GM10266 (cell line): ENCODE data around the gene IL10RA.

Experiments used
- DNase-seq: peaks from one replicate; pipeline ENCODE4 v3.0.0; 2012; ENCODE audit errors: extremely low spot score
- TF ChIP-seq, protein P1 (sequence below): IDR thresholded peaks from 2 replicates; pipeline ENCODE4 v1.5.1; 2012; ENCODE audit warnings: mild to moderate bottlenecking, low read depth; ENCODE audit not compliant: control insufficient read depth, insufficient read depth; ENCODE audit errors: missing control alignments

Gene IL10RA

DNA sequence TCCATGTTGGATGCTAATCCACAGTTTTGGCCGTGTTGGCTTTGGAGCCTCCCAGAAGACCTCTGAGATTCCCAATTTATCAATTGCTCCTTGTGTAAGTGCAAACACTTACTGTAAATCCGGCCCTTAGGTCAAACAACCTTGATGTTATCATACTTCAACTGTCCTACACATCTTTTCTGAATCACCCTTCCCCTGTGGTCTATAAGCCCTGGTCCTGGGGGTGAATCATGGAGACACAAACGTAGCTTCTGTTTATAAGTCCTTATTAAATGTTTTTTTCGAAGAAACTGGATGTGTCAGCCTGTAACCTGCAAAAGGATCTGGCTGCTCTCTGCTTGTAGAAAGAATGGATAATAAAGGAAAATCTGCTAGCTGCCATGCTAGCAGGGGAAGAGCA, 1.7 kb upstream of the IL10RA start:
- no peak for DNase-seq
- TF ChIP-seq, protein P1, sequence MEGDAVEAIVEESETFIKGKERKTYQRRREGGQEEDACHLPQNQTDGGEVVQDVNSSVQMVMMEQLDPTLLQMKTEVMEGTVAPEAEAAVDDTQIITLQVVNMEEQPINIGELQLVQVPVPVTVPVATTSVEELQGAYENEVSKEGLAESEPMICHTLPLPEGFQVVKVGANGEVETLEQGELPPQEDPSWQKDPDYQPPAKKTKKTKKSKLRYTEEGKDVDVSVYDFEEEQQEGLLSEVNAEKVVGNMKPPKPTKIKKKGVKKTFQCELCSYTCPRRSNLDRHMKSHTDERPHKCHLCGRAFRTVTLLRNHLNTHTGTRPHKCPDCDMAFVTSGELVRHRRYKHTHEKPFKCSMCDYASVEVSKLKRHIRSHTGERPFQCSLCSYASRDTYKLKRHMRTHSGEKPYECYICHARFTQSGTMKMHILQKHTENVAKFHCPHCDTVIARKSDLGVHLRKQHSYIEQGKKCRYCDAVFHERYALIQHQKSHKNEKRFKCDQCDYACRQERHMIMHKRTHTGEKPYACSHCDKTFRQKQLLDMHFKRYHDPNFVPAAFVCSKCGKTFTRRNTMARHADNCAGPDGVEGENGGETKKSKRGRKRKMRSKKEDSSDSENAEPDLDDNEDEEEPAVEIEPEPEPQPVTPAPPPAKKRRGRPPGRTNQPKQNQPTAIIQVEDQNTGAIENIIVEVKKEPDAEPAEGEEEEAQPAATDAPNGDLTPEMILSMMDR: no peak

DNA sequence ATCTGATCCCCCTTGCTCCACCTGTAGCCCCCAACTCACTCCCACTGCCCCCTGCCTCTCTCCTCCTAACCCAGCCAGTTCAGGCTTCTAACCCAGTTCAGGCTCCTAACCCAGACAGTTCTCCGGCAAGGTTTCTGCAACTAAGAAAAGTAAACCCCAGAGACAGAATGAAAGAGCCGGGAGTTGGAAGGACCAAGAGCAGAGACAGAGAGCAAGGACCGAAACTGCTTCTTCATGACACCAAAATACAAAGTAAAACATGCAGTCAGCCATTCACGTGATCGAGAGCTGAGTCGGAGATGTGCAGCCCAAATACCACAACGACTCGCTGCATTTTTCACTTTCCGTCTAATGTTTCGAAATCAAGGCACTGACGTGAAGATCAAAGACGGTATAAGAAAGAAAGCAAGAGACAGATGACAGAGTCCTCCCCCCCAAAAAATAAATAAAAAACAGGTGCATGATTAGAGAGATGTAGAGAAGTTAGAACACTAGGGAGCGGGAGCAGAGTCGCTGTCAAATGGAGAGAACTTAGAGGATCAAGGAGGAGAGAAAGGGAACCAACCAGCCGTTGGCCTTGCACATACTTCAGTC, 884 bp downstream of the IL10RA start:
- peak; percentile 83 for DNase-seq
- TF ChIP-seq, protein P1: no peak

DNA sequence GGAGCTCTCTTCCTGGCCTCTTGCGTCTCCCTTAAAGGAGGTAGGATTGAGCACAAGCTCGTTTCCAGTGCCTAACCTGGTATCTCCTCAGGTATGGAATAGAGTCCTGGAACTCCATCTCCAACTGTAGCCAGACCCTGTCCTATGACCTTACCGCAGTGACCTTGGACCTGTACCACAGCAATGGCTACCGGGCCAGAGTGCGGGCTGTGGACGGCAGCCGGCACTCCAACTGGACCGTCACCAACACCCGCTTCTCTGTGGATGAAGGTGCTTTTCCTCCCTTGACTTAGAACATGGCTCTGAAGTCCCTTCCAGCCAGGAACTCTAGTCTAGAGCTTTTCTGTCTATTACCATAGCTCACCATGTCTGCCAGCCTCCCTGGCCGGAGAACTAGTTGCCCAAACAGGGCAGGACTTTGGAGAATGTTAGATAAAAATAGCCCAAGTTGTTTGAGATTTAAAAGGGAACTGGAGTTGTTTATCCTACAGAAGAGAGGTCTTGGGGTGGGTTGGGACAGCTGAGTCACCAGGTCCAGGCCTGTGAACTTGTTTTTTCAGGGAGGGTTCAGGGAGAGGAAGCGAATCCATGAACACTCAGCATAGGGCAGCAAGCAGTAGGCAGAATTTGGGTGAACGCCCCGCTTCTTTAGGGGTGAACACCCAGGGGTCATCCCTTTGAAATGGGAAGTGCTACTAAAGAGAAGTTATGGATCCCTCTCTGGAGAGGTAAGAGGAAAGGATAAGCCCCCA, 3.3 kb downstream of the IL10RA start:
- DNase-seq: no peak
- TF ChIP-seq, protein P1: no peak

DNA sequence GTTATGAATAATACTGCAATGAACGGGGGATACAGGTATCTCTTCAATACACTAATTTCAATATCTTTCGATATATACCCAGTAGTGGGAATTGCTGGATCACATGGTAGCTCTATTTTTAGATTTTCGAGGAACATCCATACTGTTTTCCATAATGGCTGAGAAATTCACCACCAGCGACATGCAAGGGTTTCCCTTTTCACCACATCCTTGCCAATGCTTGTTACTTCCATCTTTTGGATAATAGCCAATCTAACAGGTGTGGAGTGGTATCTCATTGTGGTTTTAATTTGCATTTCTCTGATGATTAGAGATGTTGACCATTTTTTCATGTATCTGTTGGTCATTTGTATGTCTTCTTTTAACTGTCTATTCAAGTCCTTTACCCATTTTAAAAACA, 5.9 kb downstream of the IL10RA start:
- TF ChIP-seq, protein P1: no peak
- DNase-seq: no peak

DNA sequence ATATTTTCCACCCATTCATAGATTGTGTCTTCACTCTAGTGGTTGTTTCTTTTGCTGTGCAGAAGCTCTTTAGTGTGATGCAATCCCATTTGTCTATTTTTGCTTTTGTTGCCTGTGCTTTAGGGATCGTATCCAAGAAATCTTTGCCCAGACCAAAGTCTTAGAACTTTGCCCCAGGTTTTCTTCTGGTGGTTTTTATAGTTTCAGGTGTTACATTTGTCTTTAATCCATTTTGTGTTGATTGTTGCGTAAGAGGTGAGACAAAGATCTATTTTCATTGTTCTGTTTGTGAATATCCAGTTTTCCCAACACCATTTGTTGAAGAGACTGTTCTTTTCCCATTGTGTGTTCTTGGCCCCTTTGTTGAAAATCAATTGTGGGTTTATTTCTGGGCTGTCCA, 6.4 kb downstream of the IL10RA start:
- TF ChIP-seq, protein P1: no peak
- DNase-seq: no peak

DNA sequence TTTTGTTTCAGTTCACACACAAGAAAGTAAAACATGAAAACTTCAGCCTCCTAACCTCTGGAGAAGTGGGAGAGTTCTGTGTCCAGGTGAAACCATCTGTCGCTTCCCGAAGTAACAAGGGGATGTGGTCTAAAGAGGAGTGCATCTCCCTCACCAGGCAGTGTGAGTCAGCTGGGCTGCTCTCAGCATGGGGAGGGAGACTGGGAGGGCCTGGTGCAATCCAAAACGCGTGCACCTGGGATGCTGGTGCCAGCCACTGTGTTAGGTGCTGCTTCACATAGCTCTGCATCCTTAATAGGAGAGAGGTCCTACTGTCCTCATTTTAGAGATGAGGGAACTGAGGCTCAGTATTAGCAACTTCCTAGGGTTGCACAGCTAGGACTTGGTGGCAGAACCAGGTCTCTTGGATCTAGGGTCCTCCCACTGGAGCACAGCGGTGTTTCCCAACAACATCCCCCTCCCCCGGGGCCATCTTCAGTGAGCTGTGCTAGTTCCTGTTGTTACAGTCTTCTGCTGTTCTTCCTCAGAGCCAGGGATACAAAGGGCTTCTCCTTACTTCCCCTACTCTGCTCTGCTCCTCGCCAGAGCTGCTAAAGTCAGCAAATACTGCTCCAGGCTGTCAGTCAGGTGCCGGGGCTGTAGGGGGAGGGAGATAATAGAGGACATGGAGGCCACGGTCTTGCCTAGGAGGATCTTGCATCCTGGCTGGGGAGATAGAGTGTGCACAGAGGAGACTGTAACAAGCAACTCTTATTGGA, 8.0 kb downstream of the IL10RA start:
- TF ChIP-seq, protein P1: no peak
- DNase-seq: no peak

DNA sequence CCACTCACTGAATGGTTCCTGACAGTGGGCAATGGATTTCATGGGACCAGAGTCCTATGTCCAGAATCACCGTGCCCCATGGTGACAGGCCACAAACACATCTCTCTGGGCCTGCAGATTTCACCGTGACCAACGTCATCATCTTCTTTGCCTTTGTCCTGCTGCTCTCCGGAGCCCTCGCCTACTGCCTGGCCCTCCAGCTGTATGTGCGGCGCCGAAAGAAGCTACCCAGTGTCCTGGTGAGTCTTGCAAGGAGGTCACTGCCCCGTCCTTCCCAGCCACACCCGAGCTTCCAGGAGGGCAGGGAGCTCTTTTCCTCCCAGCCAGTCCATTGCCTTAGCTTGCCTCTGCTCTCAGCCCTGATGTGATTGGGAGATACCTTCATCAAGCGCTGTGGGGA, 9.3 kb downstream of the IL10RA start:
- TF ChIP-seq, protein P1: no peak
- DNase-seq: no peak
